Caki2 (cell line): ENCODE results near the gene NUDT17. TPM values are rescaled to one million over a fixed set of nuclear protein-coding genes. Genes with fewer than 3 reads are reported as not detected.
A peak's percentile ranks its signal among the peaks of the same experiment; 100 is the strongest.

Source experiments
- DNase-seq: peaks from one replicate; pipeline ENCODE4 v3.0.0-alpha.2; 2015; ENCODE audit warnings: low read depth
- in situ Hi-C: cut with HindIII; loops from 2 replicates; pipeline ENCODE4 v1.10.0; 2016; ENCODE audit warnings: low sequenced_read_pairs, low pct_unique_long_range_greater_than_20kb, mixed read lengths
- total RNA-seq: library from RNA; depleted of rRNA; stranded (reverse); fragments of >200 nt; shearing (Covaris generic); gene quantifications from 2 replicates; pipeline ENCODE4 v1.2.3, GENCODE V29; 2014; ENCODE audit warnings: low replicate concordance; rRNA removed

Gene NUDT17
- total RNA-seq, 1 experiment from 2014 or later: 9.9 TPM

DNA sequence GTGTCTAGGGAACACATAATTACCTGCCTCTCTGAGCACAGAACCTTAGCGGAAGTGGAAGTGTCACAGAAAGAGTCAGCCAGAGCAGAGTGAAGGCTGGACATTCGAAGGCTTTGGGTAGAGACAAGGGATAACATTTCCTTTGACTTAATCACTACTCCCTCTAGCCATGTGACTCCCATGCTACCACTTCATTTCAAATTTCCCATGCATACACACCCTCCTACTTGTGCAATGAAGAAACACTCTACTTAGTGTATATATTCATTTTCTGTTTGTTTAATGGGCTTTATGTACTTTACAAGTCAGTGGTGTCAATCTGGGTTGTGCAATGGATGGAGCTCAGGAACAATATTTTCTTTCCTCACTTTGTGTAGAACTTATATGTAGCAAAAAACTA is 33.3 kb downstream of the NUDT17 start:
- in situ Hi-C loops: no loop called here
- no peak for DNase-seq

- in situ Hi-C loops: no loop called here
- DNase-seq: no peak
Measured at GRCh38 chr1:145879775-145880174, 34.3 kb downstream of the NUDT17 start.

DNA sequence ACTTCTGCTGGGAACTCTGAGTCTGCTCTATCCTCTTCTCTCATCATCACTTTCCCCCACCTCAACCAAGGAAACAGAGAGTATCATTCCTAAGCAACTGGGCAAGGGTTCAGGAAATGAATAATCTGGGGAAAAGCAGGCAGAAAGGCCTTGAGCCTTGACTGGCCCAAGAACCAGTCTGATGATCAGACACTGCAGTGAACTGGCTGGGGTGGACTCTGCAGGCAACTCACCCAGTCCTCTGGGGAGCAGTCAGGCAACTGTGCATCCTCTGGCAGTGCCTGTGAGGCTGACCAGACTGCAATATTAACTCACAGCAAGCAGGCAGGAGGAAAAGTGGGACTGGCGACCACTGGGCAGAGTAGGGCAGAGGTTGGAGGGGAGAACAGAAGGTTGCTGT is 39.2 kb downstream of the NUDT17 start:
- no peak for DNase-seq
- in situ Hi-C loops: no loop called here

DNA sequence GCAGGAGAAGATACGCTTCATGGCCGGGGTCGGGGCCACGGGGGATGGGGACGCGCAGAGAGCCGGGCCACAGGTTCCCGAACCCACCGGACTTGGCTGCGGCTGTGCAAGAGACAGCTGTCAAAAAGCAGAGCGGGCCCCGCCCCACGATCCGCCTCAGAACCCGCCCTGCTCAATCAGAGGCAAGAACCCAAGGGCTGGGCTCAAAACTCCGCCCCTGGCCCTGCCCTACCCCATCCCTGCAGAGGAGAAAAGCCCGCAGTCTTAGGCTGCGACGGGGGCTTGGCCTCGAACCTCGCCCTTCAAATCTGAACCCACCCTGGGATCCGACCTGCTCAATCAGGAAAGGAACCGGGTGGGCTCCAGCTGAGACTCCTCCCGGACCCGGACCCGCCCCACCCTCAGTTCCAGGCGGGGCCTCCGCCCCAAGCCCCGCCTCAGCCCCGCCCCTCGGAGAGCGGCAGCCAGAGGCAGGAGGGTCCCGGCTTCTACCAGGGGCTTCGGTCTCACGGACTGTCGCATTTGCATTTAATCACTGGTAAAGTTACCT is 40.4 kb downstream of the NUDT17 start, which contains the start of gene ANKRD35:
TSS of gene ANKRD35 (minus strand) at position 129 of the 550 bp plus-strand sequence. CDS start at position 21, 108 bp downstream.
- in situ Hi-C loops: no loop called here

GRCh38 chr1:145886390-145886789 is 41.0 kb downstream of the NUDT17 start:
- no peak for DNase-seq
- in situ Hi-C loops: no loop called here

More for the DNA sequence above, 40.4 kb downstream of the NUDT17 start, which contains the start of gene ANKRD35:
- DNase-seq: peak; percentile 72

DNA sequence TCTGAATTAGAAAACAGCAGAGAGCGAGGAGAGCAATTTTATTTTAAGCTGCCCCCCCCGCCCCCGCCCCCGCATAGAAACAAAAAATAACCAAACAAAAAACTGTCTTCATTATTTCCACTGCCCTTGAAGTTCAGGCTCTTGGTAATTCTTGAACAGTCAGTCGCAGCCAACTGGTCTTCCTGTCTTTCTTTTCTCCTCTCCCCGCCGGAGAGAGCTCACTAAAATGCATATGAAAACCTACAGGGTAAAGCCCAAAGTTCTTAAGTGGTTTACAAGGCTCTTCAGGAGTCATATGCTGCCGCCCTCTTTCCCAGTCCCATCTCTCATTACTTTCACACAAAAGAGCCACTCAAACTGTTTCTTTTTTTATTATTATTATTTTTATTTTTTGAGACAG is 41.4 kb downstream of the NUDT17 start:
- DNase-seq: no peak
- in situ Hi-C loops: no loop called here

DNA sequence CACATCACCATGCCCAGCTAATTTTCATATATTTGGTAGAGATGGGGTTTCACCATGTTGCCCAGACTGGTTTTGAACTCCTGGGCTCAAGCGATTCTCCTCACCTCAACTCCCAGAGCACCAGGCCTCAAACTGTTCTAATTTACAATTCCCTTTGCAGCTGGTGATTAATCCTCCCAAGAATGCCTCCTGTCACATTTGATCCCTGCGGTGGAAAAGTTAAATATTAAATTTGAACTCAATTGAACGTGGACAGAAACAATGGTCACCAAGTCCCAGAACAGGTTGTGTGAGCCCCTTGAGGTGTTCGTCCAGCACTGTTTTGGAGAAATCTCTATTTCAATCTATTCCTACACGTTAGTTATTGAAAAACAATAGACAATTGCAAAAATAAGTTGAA is 42.2 kb downstream of the NUDT17 start:
- in situ Hi-C loops: no loop called here
- DNase-seq: peak; percentile 60

GRCh38 chr1:145889722-145890121 is 44.3 kb downstream of the NUDT17 start:
- in situ Hi-C loops: no loop called here
- DNase-seq: no peak

- in situ Hi-C loops: no loop called here
- DNase-seq: peak; percentile 14
Measured at GRCh38 chr1:145891143-145891542, 45.7 kb downstream of the NUDT17 start.

GRCh38 chr1:145891587-145892485 is 46.4 kb downstream of the NUDT17 start:
- in situ Hi-C loops: no loop called here
- peak; percentile 99 for DNase-seq

GRCh38 chr1:145892486-145893087 is 47.2 kb downstream of the NUDT17 start:
- DNase-seq: no peak
- in situ Hi-C loops: no loop called here

- in situ Hi-C loops: no loop called here
- no peak for DNase-seq
Measured at GRCh38 chr1:145893306-145894055, 48.1 kb downstream of the NUDT17 start.

DNA sequence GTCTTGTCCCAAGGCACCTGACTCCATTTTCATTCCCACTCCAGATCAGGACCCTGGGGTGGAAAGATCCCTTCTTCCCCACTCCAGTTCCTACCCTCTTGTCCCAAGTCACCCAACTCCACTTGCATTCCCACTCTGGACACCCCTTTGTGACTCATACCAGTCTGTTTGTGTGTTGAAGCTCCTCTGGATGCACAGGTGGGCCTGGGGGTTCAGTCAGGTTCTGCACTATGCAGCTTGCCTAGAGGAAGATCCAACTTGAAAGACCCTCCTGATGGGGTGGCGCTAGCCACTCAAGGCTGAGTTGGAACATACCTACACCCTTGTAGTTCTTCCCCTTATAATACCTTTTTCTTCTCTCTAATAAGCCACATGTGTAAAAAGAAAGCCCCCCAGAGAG is 50.0 kb downstream of the NUDT17 start:
- in situ Hi-C loops: no loop called here
- no peak for DNase-seq

GRCh38 chr1:145897969-145898368 is 52.5 kb downstream of the NUDT17 start:
- in situ Hi-C loops: no loop called here
- no peak for DNase-seq

Other genes starting within 250 kb of the NUDT17 start
- 32.1 and 40.4 TPM in 2 replicates for gene GPR89A, start 237.6 kb upstream of the NUDT17 start, total RNA-seq
- 104 and 107 TPM in 2 replicates for gene PDZK1, start 138.3 kb upstream of the NUDT17 start, total RNA-seq
- gene CD160, start 126.1 kb upstream of the NUDT17 start, total RNA-seq: not detected in 2 replicates
- gene RNF115, start 21.5 kb upstream of the NUDT17 start, total RNA-seq: 13.1 and 14.5 TPM in 2 replicates
- gene POLR3C, start 21.4 kb upstream of the NUDT17 start, total RNA-seq: 13.9 and 24.8 TPM in 2 replicates
- gene PIAS3, start 13.5 kb downstream of the NUDT17 start, total RNA-seq: 5.0 and 8.1 TPM in 2 replicates
- gene ANKRD35, start 40.2 kb downstream of the NUDT17 start, total RNA-seq: not detected in 2 replicates
- not detected in 2 replicates for gene ITGA10, start 64.4 kb downstream of the NUDT17 start, total RNA-seq
- 23.9 and 36.0 TPM in 2 replicates for gene PEX11B, start 73.1 kb downstream of the NUDT17 start, total RNA-seq
- gene RBM8A, start 81.9 kb downstream of the NUDT17 start, total RNA-seq: 65.6 and 82.0 TPM in 2 replicates
- 19.8 and 26.9 TPM in 2 replicates for gene LIX1L, start 112.4 kb downstream of the NUDT17 start, total RNA-seq
- 0.74 TPM in 1 of 2 replicates, not detected in the other for gene ANKRD34A, start 118.9 kb downstream of the NUDT17 start, total RNA-seq
- 18.9 and 35.2 TPM in 2 replicates for gene POLR3GL, start 119.1 kb downstream of the NUDT17 start, total RNA-seq
- gene TXNIP, start 150.9 kb downstream of the NUDT17 start, total RNA-seq: 125 and 142 TPM in 2 replicates
- gene HJV, start 176.1 kb downstream of the NUDT17 start, total RNA-seq: not detected in 2 replicates